Measurements from ENCODE around the gene MRGPRE. TPM values are rescaled to one million over a fixed set of nuclear protein-coding genes. Genes with fewer than 3 reads are reported as not detected.

The MRGPRE gene
- polyA plus RNA-seq, 1 donor from 2014 or later = not detected

- Mint-ChIP-seq H3K9me3 (peaks cover 0 to 1% (median 0%) of the 10 kb centered on the region in 3 donors), H3K4me3 (no peak overlapping the region), H3K27me3 (peaks cover 2% of the 10 kb centered on the region), H3K4me1 (no peaks in the 10 kb centered on the region), H3K27ac (no peak overlapping the region), H3K36me3 (peaks cover 2% of the 10 kb centered on the region)
Measured at GRCh38 chr11:3186166-3186953, 45.9 kb downstream of the MRGPRE start.

- H3K4me3 Mint-ChIP-seq = no peak overlapping the region
- no peaks in the 10 kb centered on the region for H3K4me1 Mint-ChIP-seq
- no peak overlapping the region for H3K27ac Mint-ChIP-seq
- no peaks in the 10 kb centered on the region for H3K36me3 Mint-ChIP-seq
- peaks cover 2% of the 10 kb centered on the region for H3K27me3 Mint-ChIP-seq
- peaks cover 0 to 1% (median 1%) of the 10 kb centered on the region in 3 donors for H3K9me3 Mint-ChIP-seq
Measured at GRCh38 chr11:3184732-3185347, 47.4 kb downstream of the MRGPRE start.

- Mint-ChIP-seq H3K36me3 (no peaks in the 10 kb centered on the region), H3K4me3 (no peak overlapping the region), H3K9me3 (peaks cover 0 to 4% (median 1%) of the 10 kb centered on the region in 3 donors), H3K27me3 (peaks cover 2% of the 10 kb centered on the region), H3K4me1 (no peaks in the 10 kb centered on the region), H3K27ac (no peak overlapping the region)
Measured at GRCh38 chr11:3183523-3183922, 48.7 kb downstream of the MRGPRE start.

DNA sequence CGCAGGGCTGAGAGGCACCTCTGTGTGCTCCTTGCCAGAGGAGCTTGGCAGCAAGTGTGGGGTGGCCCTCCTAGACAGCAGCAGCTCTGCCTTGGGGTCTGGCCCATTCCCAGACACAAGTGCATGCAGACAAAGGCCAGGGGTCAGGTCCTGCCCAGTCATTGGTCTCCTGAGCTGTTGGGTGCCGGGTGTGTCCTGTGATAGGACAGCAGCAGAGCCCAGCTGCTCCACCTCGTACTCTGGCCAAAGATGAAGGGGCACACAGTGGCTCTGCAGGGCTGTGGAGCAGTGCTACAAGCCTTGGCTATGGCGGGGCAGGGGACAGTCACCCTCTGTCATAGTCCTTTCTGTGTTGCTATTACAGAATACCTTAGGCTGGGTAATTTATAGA, 49.8 kb downstream of the MRGPRE start:
- Mint-ChIP-seq H3K27ac (no peak overlapping the region), H3K36me3 (no peaks in the 10 kb centered on the region), H3K4me1 (no peaks in the 10 kb centered on the region), H3K4me3 (no peak overlapping the region), H3K9me3 (peaks cover under 1 to 8% (median 1%) of the 10 kb centered on the region in 3 donors), H3K27me3 (peaks cover 4% of the 10 kb centered on the region)

DNA sequence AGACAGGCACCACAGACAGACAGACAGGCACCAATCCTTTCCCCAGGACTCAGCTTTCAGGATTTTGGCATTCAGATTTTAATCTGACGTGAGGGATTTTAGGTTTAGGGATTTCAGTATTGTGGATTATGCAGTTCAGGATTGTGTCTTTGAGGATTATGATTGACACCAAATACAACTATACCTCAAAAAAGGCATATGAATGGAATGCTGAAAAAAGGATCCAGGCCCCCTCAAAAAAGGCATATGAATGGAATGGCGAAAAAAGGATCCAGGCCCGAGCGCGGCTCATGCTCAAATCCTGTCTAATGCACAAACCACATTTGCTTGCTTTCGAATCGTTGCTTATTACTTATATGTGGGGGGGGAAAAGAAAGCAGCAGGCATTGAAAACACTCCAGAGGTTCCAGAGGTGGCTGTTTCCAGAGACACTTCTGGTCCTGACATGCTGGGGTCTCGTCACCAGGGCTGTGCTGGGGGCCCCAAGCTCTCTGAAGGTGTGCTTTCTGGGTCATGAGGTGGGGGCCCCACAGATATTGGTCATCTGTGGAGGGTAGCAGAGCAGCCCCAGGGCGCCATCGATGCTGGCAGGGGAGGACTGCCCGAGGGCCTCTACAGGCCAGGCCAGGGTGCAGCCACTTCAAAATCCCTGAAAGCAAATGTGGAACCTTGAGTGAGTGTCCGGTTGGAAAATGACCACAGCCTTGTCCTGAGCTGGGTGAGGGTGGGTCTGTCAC, 50.3 kb downstream of the MRGPRE start:
- Mint-ChIP-seq H3K9me3 (peaks cover 2 to 12% (median 2%) of the 10 kb centered on the region in 3 donors), H3K4me1 (no peaks in the 10 kb centered on the region), H3K27me3 (peaks cover 4% of the 10 kb centered on the region), H3K36me3 (no peaks in the 10 kb centered on the region), H3K4me3 (no peak overlapping the region), H3K27ac (peak overlapping the region in 1 of 3 donors; percentile 14)

DNA sequence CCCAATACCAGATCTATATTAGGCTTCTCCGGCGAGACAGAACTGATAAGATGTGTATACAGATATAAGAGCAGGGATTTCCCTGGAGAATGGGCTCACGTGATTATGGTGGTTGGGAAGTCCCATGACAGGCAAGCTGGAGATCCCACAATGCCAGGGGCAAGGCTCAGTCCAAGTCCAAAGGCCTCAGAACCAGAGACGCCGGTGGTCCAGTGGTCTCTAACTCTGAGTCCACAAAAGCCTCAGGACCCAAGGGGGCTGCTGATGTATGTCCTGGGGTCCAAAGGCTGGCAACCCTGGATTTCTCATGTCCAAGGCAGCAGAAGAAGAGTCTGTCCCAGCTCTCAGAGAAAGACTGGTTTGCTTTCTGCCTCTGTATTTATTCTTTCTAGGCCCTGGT, 51.3 kb downstream of the MRGPRE start:
- H3K4me3 Mint-ChIP-seq = no peak overlapping the region
- no peaks in the 10 kb centered on the region for H3K4me1 Mint-ChIP-seq
- no peaks in the 10 kb centered on the region for H3K36me3 Mint-ChIP-seq
- H3K27me3 Mint-ChIP-seq = peaks cover 4% of the 10 kb centered on the region
- peaks cover 6 to 22% (median 6%) of the 10 kb centered on the region in 3 donors for H3K9me3 Mint-ChIP-seq
- no peak overlapping the region for H3K27ac Mint-ChIP-seq

GRCh38 chr11:3178349-3178748, 53.9 kb downstream of the MRGPRE start:
- Mint-ChIP-seq H3K36me3 (no peaks in the 10 kb centered on the region), H3K27ac (no peak overlapping the region), H3K4me3 (no peak overlapping the region), H3K27me3 (peaks cover 2% of the 10 kb centered on the region), H3K4me1 (no peaks in the 10 kb centered on the region), H3K9me3 (peaks cover 6 to 28% (median 8%) of the 10 kb centered on the region in 3 donors)

DNA sequence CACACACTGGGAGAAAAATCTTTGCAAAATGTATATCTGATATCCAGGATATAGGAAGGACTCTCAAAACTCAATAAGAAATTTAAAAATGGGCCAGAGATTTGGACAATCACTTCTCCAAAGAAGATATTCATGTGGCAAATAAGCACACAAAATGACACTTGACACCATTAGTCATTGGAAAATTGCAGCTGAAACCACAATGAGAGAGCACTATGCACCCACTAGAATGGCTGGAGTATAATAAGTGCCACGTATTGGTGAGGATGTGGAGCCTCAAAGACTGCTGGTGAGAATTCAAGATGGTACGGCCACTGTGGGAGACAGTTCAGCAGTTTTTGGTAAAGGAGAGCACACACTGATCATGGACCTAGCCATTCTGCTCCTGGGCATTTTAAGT, 54.3 kb downstream of the MRGPRE start:
- Mint-ChIP-seq H3K27ac (no peak overlapping the region), H3K27me3 (peaks cover 2% of the 10 kb centered on the region), H3K4me1 (no peaks in the 10 kb centered on the region), H3K36me3 (no peaks in the 10 kb centered on the region), H3K4me3 (no peak overlapping the region), H3K9me3 (peaks cover 6 to 28% (median 8%) of the 10 kb centered on the region in 3 donors)

Other genes with a start within 250 kb of the MRGPRE start
- 89.0 TPM for gene NAP1L4, start 240.1 kb downstream of the MRGPRE start, polyA plus RNA-seq
- gene CARS1, start 175.0 kb downstream of the MRGPRE start, polyA plus RNA-seq = 35.8 TPM
- gene OSBPL5, start 67.1 kb downstream of the MRGPRE start, polyA plus RNA-seq = 0.25 TPM
- not detected for gene MRGPRG, start 13.6 kb downstream of the MRGPRE start, polyA plus RNA-seq
- 33.0 TPM for gene ZNF195, start 146.7 kb upstream of the MRGPRE start, polyA plus RNA-seq